ENCODE results near the gene CD99.
"Not testable (repeated sequence)": the region's sequence is repeated elsewhere in the genome, so short reads cannot be mapped to it uniquely, and the experiment has no call there.

CD99 gene

DNA sequence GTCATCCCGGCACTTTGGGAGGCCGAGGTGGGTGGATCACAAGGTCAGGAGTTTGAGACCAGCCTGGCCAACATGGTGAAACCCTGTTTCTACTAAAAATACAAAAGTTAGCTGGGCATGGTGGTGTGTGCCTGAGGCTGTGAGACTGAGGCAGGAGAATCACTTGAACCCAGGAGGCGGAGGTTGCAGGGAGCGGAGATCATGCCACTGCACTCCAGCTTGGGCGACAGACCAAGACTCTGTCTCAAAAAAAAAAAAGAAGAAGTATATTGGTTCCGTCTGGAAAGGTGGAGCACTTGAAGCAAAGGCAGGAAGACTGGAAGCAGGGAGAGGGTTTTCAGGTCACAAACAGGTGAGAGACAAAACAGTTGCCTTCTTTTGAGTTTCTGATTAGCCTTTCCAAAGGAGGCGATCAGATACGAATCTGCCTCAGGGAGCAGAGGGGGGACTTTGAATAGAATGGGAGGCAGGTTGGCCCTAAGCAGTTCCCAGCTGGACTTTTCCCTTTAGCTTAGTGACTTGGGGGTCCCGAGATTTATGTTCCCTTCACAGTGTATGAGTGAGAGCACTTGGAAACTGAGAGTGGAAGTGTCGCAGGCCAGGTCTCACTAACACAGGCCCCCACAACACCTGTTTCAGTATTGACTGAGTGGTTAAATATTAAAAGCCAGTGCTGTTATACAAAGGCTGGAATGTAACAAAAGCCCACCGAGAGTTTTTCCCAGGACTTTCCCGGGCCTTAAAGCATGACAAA is 89.6 kb downstream of the CD99 start:
- not testable (repeated sequence) for DNase-seq

- DNase-seq, result no peak
Measured at GRCh38 chrX:2781226-2781571, 90.1 kb downstream of the CD99 start.

DNA sequence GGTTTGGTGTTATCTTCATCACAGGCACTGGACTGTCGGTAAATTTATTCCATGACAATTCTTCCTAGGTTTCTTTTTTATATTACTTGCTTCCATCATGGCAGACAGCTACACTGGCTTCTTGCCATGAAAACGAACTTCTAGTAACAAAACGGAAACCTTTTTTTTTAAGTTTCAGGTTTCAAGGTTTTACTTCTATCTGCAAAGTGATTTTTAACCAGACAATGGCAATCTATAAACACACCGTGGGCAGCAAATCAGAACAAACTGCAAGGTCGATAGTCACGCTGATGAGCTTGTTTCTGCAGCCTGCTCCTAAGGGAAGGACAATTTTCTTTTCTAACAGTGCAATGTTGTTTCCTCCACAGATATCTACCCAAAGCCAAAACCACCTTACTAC is 90.6 kb downstream of the CD99 start:
- no peak for DNase-seq

GRCh38 chrX:2782171-2782570 is 91.1 kb downstream of the CD99 start:
- DNase-seq, result no peak

DNA sequence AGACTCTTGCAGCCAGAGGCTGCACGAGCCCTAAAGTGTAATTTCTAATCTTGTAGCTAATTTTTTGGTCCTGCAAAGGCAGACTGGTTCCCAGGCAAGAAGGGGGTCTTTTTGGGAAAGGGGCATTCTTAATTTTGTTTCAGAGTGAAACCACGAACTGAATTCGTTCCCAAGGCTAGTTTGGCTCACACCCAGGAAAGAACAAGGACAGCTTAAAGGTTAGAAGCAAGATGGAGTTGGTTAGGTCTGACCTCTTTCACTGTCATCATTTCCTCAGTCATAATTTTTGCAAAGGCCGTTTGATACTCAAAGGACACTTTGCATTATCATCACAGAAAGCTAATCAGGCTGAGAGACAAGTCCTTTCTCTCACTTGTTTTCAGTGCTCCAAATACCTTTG is 91.7 kb downstream of the CD99 start:
- no peak for DNase-seq

- DNase-seq, result no peak
Measured at GRCh38 chrX:2784026-2784425, 92.9 kb downstream of the CD99 start.

DNA sequence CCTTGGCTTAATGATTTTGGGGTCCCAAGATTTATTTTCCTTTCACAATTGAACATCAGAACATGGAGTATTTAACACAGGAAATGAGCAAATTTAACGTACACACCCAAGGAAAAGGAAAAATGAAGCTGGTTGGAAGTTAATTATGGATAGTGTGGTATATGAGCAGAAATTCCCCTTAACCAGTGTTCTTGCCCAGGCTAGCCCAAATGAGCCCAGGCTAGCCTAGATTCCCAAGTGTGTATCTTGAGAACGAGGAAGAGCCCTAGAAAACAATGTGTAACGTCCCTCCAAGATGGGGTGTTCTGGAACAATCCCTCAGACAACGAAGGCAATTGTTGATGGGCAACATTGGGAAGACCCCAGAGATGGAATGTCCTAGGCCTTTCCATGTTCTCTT is 94.4 kb downstream of the CD99 start:
- no peak for DNase-seq

DNA sequence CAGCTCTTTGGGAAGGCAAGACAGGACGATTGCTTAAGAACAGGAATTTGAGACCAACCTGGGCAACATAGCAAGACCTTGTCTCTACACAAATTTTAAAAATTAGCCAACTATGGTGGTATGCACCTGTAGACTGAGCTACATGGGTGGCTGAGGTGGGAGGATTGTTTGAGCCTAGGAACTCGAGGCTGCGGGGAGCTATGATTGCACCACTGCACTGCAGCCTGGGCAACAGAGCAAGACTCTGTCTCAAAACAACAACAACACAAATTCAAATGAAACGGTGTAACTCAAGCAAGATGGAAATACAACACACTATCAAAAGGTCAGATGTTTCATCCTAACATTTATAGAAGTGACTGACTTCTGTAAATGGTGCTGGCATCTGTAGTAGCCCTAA is 97.9 kb downstream of the CD99 start:
- DNase-seq, result no peak

DNA sequence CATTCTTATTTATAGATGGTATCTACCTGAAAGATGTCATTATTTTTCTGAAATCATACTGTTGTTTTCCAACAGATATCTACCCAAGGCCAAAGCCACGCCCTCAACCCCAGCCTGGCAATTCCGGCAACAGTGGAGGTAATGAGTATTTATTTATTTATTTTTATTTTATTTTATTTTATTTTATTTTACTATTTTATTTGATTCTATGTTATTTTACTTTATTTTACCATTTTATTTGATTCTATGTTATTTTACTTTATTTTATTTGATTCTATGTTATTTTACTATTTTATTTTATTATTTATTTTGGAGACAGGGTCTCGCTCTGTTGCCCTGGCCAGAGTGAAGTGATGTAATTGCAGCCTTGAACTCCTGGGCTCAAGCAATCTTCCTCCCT is 98.5 kb downstream of the CD99 start:
- DNase-seq, result no peak

Data from activated CD4-positive, alpha-beta T cell treated with anti-CD3 and anti-CD28 coated beads, Interleukin-2, amount 50 U/mL, for 16 hours (primary cell).